Measurements from ENCODE around the gene HSPD1.
"Not testable (repeated sequence)": the region's sequence is repeated elsewhere in the genome, so short reads cannot be mapped to it uniquely, and the experiment has no call there.

HSPD1 gene

DNA sequence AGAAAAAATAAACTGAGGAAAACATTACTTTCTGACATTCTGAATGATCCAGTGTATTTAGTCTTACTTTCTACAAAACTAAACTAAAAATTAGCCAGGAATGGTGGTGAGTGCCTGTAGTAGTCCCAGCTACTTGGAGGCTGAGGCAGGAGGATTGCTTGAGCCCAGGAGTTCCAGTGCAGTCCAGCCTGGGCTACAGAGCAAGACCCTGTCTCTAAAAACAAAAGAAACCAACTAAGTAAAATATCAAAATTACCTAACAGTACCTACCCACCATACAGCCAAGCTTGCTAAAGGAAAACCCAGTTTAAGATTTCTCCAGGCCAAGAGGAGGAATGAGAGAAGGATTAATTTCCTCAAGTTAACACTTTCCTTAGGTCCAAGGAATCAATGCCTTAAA, 2.9 kb downstream of the HSPD1 start:
- DNase-seq: no peak
- H3K4me3 ChIP-seq: no peak overlapping the region
- peaks cover 0 to 45% (median 29%) of the 10 kb centered on the region in 4 donors for H3K4me1 ChIP-seq
- no peak overlapping the region for H3K27ac ChIP-seq
- H3K9me3 ChIP-seq: no peaks in the 10 kb centered on the region
- intact Hi-C loops (cut with DNase I; ENCODE audit: low total_unique reads): no loop called here
- peaks cover 54 to 56% (median 55%) of the 10 kb centered on the region in 3 donors for H3K36me3 ChIP-seq
- TF ChIP-seq, protein P1, sequence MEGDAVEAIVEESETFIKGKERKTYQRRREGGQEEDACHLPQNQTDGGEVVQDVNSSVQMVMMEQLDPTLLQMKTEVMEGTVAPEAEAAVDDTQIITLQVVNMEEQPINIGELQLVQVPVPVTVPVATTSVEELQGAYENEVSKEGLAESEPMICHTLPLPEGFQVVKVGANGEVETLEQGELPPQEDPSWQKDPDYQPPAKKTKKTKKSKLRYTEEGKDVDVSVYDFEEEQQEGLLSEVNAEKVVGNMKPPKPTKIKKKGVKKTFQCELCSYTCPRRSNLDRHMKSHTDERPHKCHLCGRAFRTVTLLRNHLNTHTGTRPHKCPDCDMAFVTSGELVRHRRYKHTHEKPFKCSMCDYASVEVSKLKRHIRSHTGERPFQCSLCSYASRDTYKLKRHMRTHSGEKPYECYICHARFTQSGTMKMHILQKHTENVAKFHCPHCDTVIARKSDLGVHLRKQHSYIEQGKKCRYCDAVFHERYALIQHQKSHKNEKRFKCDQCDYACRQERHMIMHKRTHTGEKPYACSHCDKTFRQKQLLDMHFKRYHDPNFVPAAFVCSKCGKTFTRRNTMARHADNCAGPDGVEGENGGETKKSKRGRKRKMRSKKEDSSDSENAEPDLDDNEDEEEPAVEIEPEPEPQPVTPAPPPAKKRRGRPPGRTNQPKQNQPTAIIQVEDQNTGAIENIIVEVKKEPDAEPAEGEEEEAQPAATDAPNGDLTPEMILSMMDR (IDR thresholded peaks at IDR 0.05): no peak
- H3K27me3 ChIP-seq: no peaks in the 10 kb centered on the region

DNA sequence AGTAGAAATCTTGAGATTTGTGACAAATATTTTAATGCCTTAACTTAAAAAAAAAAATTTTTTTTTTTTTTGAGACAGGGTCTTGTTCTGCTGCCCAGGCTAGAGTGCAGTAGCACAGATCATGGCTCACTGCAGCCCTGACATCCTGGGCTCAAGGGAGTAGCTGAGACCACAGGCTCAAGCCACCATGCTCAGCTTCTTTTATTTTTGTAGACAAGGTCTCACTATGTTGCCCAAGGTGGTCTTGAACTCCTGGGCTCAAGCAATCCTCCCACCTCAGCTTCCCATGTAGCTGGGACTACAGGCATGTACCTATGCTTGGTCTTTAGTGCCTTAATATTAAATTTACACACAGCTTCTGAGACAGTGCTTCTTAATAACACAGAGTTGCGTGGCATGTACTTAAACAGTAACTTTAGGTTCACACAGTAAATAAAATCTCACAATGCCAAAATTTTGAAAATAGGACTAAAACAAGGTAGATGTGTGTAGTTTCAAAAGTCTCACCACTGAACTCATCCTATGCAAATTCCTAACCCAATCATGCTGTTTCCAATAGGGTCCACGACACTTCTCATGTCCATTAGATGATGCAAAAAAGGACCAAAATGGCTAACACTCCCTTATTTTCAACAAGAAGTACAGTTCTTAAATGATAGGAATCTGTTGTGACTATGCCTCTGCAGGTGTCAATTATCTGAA, 4.1 kb downstream of the HSPD1 start:
- Histone ChIP-seq H3K4me3 (no peak overlapping the region), H3K9me3 (no peaks in the 10 kb centered on the region), H3K27ac (no peak overlapping the region), H3K4me1 (peaks cover 0 to 36% (median 23%) of the 10 kb centered on the region in 4 donors), H3K36me3 (peaks cover 65 to 66% (median 66%) of the 10 kb centered on the region in 3 donors), H3K27me3 (no peaks in the 10 kb centered on the region)
- DNase-seq: no peak
- TF ChIP-seq, protein P1 (IDR thresholded peaks at IDR 0.05): no peak
- intact Hi-C loops (cut with DNase I; ENCODE audit: low total_unique reads): no loop called here

DNA sequence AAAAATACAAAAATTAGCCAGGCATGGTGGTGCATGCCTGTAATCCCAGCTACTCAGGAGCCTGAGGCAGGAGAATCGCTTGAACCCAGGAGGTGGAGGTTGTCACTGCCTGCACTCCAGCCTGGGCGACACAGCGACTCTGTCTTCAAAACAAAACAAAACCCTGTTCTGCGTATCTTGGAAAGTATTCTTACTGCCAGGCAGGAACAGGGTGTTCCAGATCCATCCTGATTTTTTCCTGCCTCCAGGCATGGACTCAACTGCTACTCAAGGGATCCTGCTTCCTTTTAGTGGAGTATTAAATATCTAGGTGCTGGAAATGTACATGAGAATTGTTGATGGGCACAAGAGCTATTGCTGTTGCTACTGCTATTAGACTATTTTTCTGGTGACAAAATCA, 12.3 kb downstream of the HSPD1 start:
- Histone ChIP-seq H3K27ac (no peak overlapping the region), H3K4me1 (no peaks in the 10 kb centered on the region), H3K36me3 (peaks cover 69 to 83% (median 82%) of the 10 kb centered on the region in 3 donors), H3K27me3 (no peaks in the 10 kb centered on the region), H3K4me3 (no peak overlapping the region), H3K9me3 (peaks cover 0 to 15% (median 14%) of the 10 kb centered on the region in 3 donors)
- TF ChIP-seq, protein P1 (IDR thresholded peaks at IDR 0.05): no peak
- no peak for DNase-seq
- intact Hi-C loops (cut with DNase I; ENCODE audit: low total_unique reads): no loop called here

DNA sequence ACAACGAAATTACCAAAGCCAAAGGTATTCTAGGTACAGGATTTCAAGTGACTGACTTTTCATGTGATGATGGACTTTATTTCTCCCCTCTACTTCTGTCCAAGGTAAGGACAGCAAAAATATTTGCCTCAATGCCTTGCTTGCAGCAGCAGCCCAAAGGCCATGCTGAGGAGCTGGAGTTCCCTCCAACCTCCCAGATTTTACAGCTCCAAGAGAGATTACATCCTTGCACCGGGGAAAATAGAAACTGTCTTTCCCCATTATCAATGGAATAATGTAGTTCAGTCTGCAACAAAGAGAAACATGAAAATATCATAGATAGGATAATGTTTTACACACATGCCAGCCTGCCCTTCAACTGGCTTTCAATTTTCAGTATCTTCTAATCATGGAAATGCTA, 13.5 kb downstream of the HSPD1 start:
- intact Hi-C loops (cut with DNase I; ENCODE audit: low total_unique reads): no loop called here
- Histone ChIP-seq H3K4me1 (no peaks in the 10 kb centered on the region), H3K27me3 (no peaks in the 10 kb centered on the region), H3K4me3 (no peak overlapping the region), H3K36me3 (peaks cover 57 to 81% (median 78%) of the 10 kb centered on the region in 3 donors), H3K27ac (no peak overlapping the region), H3K9me3 (peaks cover 0 to 15% (median 14%) of the 10 kb centered on the region in 3 donors)
- TF ChIP-seq, protein P1 (IDR thresholded peaks at IDR 0.05): no peak
- DNase-seq: no peak

DNA sequence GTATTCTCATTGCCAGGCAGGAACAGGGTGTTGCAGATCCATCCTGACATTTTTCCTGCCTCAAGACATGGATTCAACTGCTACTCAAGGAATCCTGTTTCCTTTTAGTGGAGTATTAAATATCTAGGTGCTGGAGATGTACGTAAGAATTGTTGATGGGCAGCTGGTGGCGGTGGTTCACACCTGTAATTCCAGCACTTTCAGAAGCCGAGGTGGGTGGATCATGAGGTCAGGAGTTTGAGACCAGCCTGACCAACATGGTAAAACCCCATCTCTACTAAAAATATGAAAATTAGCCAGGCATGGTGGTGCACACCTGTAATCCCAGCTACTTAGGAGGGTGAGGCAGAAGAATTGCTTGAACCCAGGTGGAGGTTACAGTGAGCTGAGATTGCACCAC, 15.4 kb downstream of the HSPD1 start:
- Histone ChIP-seq H3K36me3 (peaks cover 41 to 73% (median 59%) of the 10 kb centered on the region in 3 donors), H3K9me3 (peaks cover 0 to 15% (median 14%) of the 10 kb centered on the region in 3 donors)
- DNase-seq; intact Hi-C loops (cut with DNase I; ENCODE audit: low total_unique reads); H3K27ac ChIP-seq; H3K4me3 ChIP-seq; H3K4me1 ChIP-seq; H3K27me3 ChIP-seq: not testable (repeated sequence)

DNA sequence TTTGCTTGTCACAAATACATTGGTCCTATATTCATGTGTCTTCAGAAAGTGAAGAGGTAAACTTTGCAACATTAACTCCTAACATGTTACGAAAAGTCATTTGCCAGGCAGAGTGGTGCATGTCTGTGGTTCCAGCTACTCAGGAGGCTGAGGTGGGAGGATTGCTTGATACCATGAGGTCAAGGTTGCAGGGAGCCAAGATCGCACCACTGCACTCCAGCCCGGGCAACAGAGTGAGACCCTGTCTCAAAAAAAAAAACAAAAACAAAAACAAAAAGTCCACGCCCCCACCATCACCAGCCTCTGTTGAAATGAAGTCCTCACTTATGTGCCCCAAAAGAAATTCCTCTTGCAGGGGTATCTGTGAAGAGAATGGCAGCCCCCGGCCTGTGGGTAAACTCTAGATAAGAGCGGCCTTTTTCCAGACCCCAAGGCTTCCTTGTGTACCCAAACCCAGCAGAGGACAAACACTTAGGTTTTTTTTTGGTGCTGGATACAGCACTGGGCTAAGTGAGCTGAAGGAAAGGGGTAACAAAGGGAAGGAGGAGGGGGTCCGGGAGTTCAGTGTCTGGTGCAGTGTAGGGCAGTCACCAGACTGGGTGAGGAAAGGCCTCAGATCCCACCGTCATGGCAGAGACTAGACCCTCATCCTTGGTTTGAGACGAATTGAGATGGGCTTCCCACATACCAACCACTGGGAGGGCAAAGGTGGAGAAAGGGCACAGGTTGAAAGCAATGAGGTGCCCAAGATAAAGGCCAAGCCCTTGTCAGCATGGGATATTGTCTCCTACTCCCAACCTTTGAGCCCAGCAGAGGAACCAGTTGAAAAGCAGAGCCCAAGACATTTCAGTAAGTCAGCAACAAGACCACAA, 19.2 kb downstream of the HSPD1 start:
- no peak overlapping the region for H3K4me3 ChIP-seq
- H3K36me3 ChIP-seq: peaks cover 46 to 72% (median 50%) of the 10 kb centered on the region in 3 donors
- intact Hi-C loops (cut with DNase I; ENCODE audit: low total_unique reads): no loop called here
- H3K27ac ChIP-seq: no peak overlapping the region
- H3K4me1 ChIP-seq: no peaks in the 10 kb centered on the region
- peaks cover 0 to 15% (median 14%) of the 10 kb centered on the region in 3 donors for H3K9me3 ChIP-seq
- DNase-seq: no peak
- H3K27me3 ChIP-seq: no peaks in the 10 kb centered on the region
- TF ChIP-seq, protein P1 (IDR thresholded peaks at IDR 0.05): no peak

All from tibial artery (tissue), 4 donors.